H1 (cell line): ENCODE data around the gene DENND6B. TPM values are rescaled to one million over a fixed set of nuclear protein-coding genes. Genes with fewer than 3 reads are reported as not detected.
A peak's percentile ranks its signal among the peaks of the same experiment; 100 is the strongest.

ENCODE experiments used
- CTCF ChIA-PET: fragments of 300-600 bp; sonication (Branson Sonifier 250); formaldehyde crosslinking; loops from one replicate; lab custom pipeline; 2021; ENCODE audit not compliant: partially characterized antibody; lab: Charles Lee
- POLR2A ChIA-PET: fragments of 300-600 bp; sonication (Branson Sonifier 250); formaldehyde crosslinking; loops from one replicate; lab custom pipeline; 2021; ENCODE audit warnings: inconsistent platforms; ENCODE audit not compliant: partially characterized antibody; lab: Charles Lee
- DNase-seq, 2 experiments: peaks; one replicate each; pipeline versions ENCODE4 v3.0.0 to v3.0.0-alpha.2; 2010 to 2022; ENCODE audit warnings: low spot score in 2 of 2, low read depth in 1 of 2, mixed read lengths in 1 of 2
- FAIRE-seq: peaks from 2 replicates; lab custom pipeline; 2011; peaks lifted over from hg19 to GRCh38; lab: Jason Lieb, UNC
- H2AFZ ChIP-seq: 2 replicates; pipeline ENCODE4 v1.8.1; 2012; ENCODE audit warnings: low read length, inconsistent platforms
- H2AK5ac ChIP-seq: 2 replicates; pipeline ENCODE4 v1.6.1; 2013; ENCODE audit warnings: low read depth, low read length
- H2BK120ac ChIP-seq: replicated peaks from 2 replicates; pipeline ENCODE3; 2013; ENCODE audit warnings: low read depth, low read length, inconsistent platforms
- H2BK12ac ChIP-seq: 2 replicates; pipeline ENCODE4 v1.6.1; 2013; ENCODE audit warnings: low read depth, low read length
- H2BK15ac ChIP-seq: 2 replicates; pipeline ENCODE4 v1.6.1; 2013; ENCODE audit warnings: low read length
- H2BK20ac ChIP-seq: 2 replicates; pipeline ENCODE4 v1.6.1; 2013; ENCODE audit warnings: low read length
- H2BK5ac ChIP-seq: 2 replicates; pipeline ENCODE4 v1.6.1; 2013; ENCODE audit warnings: low read depth, low read length
- H3K14ac ChIP-seq: 2 replicates; pipeline ENCODE4 v1.6.1; 2013; ENCODE audit warnings: inconsistent platforms; ENCODE audit not compliant: insufficient read length
- H3K18ac ChIP-seq: 2 replicates; pipeline ENCODE4 v1.6.1; 2013; ENCODE audit warnings: low read length; ENCODE audit errors: extremely low read depth
- H3K23ac ChIP-seq: 2 replicates; pipeline ENCODE4 v1.6.1; 2013; ENCODE audit warnings: inconsistent platforms; ENCODE audit not compliant: insufficient read length
- H3K23me2 ChIP-seq: 2 replicates; pipeline ENCODE4 v1.6.1; 2013; ENCODE audit warnings: low read depth, low read length
- H3K27ac ChIP-seq: 2 replicates; pipeline ENCODE4 v1.6.1; 2011; ENCODE audit warnings: low read depth, low read length, inconsistent platforms
- H3K27me3 ChIP-seq, 4 experiments: replicated peaks in 1 of 4; 1 replicate in 1 of 4; 2 replicates in 3 of 4; pipeline versions ENCODE4 v1.6.1 to v1.8.1; 2011 to 2013; ENCODE audit warnings: low read length in 3 of 4, mild to moderate bottlenecking in 3 of 4, inconsistent platforms in 2 of 4, mixed read lengths in 2 of 4, moderate library complexity in 1 of 4; ENCODE audit not compliant: control insufficient read depth in 3 of 4, insufficient read depth in 3 of 4; ENCODE audit errors: extremely low read depth in 1 of 4
- H3K36me3 ChIP-seq, 4 experiments: 2 replicates each; pipeline versions ENCODE4 v1.6.1 to v1.8.1; 2011 to 2013; ENCODE audit warnings: mild to moderate bottlenecking in 4 of 4, low read length in 3 of 4, moderate library complexity in 2 of 4, control low read depth in 1 of 4, inconsistent platforms in 1 of 4; ENCODE audit not compliant: insufficient read depth in 4 of 4, control insufficient read depth in 2 of 4
- H3K4ac ChIP-seq: replicated peaks from 2 replicates; pipeline ENCODE3; 2013; ENCODE audit warnings: low read length, low read depth, mixed read lengths, inconsistent platforms; ENCODE audit not compliant: insufficient read length
- H3K4me1 ChIP-seq, 4 experiments: replicated peaks in 1 of 4; 1 replicate in 1 of 4; 2 replicates in 3 of 4; pipeline versions ENCODE4 v1.6.1 to v1.8.1; 2011 to 2013; ENCODE audit warnings: low read length in 3 of 4, inconsistent platforms in 2 of 4, mixed read lengths in 1 of 4; ENCODE audit not compliant: insufficient read depth in 4 of 4, control insufficient read depth in 3 of 4
- H3K4me2 ChIP-seq, 2 experiments: 2 replicates each; pipeline versions ENCODE4 v1.6.1 to v1.8.1; 2011 to 2013; ENCODE audit warnings: low read depth in 2 of 2, low read length in 2 of 2, control low read depth in 1 of 2, inconsistent platforms in 1 of 2, mild to moderate bottlenecking in 1 of 2; ENCODE audit not compliant: insufficient read depth in 1 of 2
- H3K4me3 ChIP-seq, 4 experiments: fragments of 200-600, 300-600 bp in 1 of 4; sonication (generic), shearing (Covaris generic), sonication (Bioruptor Twin) in 1 of 4; 2 replicates each; pipeline versions ENCODE4 v1.5.1 to v1.8.1; 2011 to 2016; ENCODE audit warnings: low read length in 4 of 4, low read depth in 3 of 4, control low read depth in 2 of 4, inconsistent platforms in 2 of 4, mild to moderate bottlenecking in 2 of 4, mixed read lengths in 1 of 4, moderate library complexity in 1 of 4; ENCODE audit not compliant: insufficient read depth in 2 of 4; ENCODE audit errors: extremely low read depth in 1 of 4
- H3K56ac ChIP-seq: replicated peaks from 2 replicates; pipeline ENCODE3; 2013; ENCODE audit warnings: low read depth, mild to moderate bottlenecking, mixed read lengths, low read length, inconsistent platforms; ENCODE audit not compliant: insufficient read length
- H3K79me1 ChIP-seq: 2 replicates; pipeline ENCODE4 v1.6.1; 2013; ENCODE audit warnings: low read depth, low read length, control low read depth
- H3K79me2 ChIP-seq, 2 experiments: 2 replicates each; pipeline versions ENCODE4 v1.6.1 to v1.8.1; 2012 to 2013; ENCODE audit warnings: low read length in 2 of 2, mild to moderate bottlenecking in 2 of 2, inconsistent platforms in 1 of 2; ENCODE audit not compliant: insufficient read depth in 2 of 2, control insufficient read depth in 1 of 2
- H3K9ac ChIP-seq, 4 experiments: replicated peaks in 1 of 4; 1 replicate in 1 of 4; 2 replicates in 3 of 4; pipeline versions ENCODE4 v1.6.1 to v1.8.1; 2011 to 2013; ENCODE audit warnings: low read depth in 3 of 4, low read length in 3 of 4, control low read depth in 2 of 4, mild to moderate bottlenecking in 2 of 4, moderate library complexity in 2 of 4, inconsistent platforms in 1 of 4; ENCODE audit errors: extremely low read depth in 1 of 4
- H3K9me3 ChIP-seq, 2 experiments: 2 replicates each; pipeline versions ENCODE4 v1.6.1 to v1.8.1; 2012 to 2013; ENCODE audit warnings: mild to moderate bottlenecking in 2 of 2, moderate library complexity in 2 of 2, control low read depth in 1 of 2, inconsistent platforms in 1 of 2, low read depth in 1 of 2, low read length in 1 of 2, mixed read lengths in 1 of 2; ENCODE audit not compliant: insufficient read depth in 2 of 2
- H4K20me1 ChIP-seq, 2 experiments: replicated peaks in 1 of 2; 2 replicates each; pipeline versions ENCODE3 to v1.8.1; 2011 to 2013; ENCODE audit warnings: inconsistent platforms in 2 of 2, low read length in 2 of 2, mild to moderate bottlenecking in 1 of 2; ENCODE audit not compliant: insufficient read depth in 2 of 2, control insufficient read depth in 1 of 2
- H4K5ac ChIP-seq: 2 replicates; pipeline ENCODE4 v1.6.1; 2013; ENCODE audit warnings: low read length, low read depth, mixed read lengths, inconsistent platforms; ENCODE audit not compliant: insufficient read length
- H4K8ac ChIP-seq: 2 replicates; pipeline ENCODE4 v1.8.0; 2013; ENCODE audit warnings: mild to moderate bottlenecking, moderate library complexity, low read length, inconsistent platforms; ENCODE audit not compliant: insufficient read depth; ENCODE audit errors: extremely low read depth
- H4K91ac ChIP-seq: replicated peaks from 2 replicates; pipeline ENCODE3; 2013; ENCODE audit warnings: low read length, mixed read lengths, inconsistent platforms; ENCODE audit not compliant: insufficient read length
- KDM4A ChIP-seq: IDR thresholded peaks from one replicate; pipeline ENCODE4 v1.7.1; 2012; ENCODE audit warnings: low read depth, mild to moderate bottlenecking, moderate library complexity, low read length, inconsistent platforms; ENCODE audit not compliant: severe bottlenecking
- SIRT6 ChIP-seq: IDR thresholded peaks from one replicate; pipeline ENCODE4 v1.7.1; 2012; ENCODE audit warnings: low read length, inconsistent platforms
- SUZ12 ChIP-seq: fragments of 200-600 bp; sonication (generic); IDR thresholded peaks from 2 replicates; pipeline ENCODE4 v1.6.1; 2012; ENCODE audit warnings: mild to moderate bottlenecking, inconsistent platforms, low read length, moderate library complexity, mixed read lengths
- WGBS, 2 experiments: shearing (Covaris generic) in 1 of 2; methylation state at CpG; one replicate each; pipeline versions ENCODE4 v1.1.6 to v1.1.7; 2013 to 2015; ENCODE audit warnings: low lambda C conversion rate in 2 of 2, mixed read lengths in 2 of 2, inconsistent platforms in 1 of 2, low coverage in 1 of 2, missing lambda C conversion rate in 1 of 2; ENCODE audit not compliant: insufficient replicate concordance in 2 of 2, insufficient coverage in 1 of 2, insufficient read length in 1 of 2; ENCODE audit errors: extremely low coverage in 1 of 2, missing lambda C conversion rate in 1 of 2; 5-methylcytosine and 5-hydroxymethylcytosine counted together
- polyA plus RNA-seq, 7 experiments: library from polyadenylated mRNA; depleted of rRNA in 3 of 7; stranded (reverse) in 5 of 7; unstranded in 2 of 7; fragments of >200 nt in 5 of 7; fragments of 200-250 nt in 2 of 7; gene quantifications; 1 replicate in 5 of 7; 2 replicates in 1 of 7; 4 replicates in 1 of 7; pipeline versions ENCODE4 v1.2.1 to v1.2.3, GENCODE V29; 2011 to 2013; ENCODE audit warnings: missing spikeins in 2 of 7, mixed read lengths in 2 of 7
- total RNA-seq: library from RNA; stranded (reverse); fragmentation: NEBNext Ultra II Directional; extraction: Animal tissue kit (Norgen Biotek cat#: 25700); gene quantifications from 2 replicates; pipeline ENCODE4 v1.2.1, GENCODE V29; 2021

The DENND6B gene
- total and polyA plus RNA-seq, 2 of the 8 experiments (the other 6 are each of a cell fraction or from before 2014, with no cell fraction given), result 1.1 to 1.9 TPM

GRCh38 chr22:50326225-50326955 lies 422 bp downstream of the DENND6B start:
- Histone ChIP-seq H3K79me2 (no peaks in the 10 kb centered on the region), H3K4me1 (peaks cover 0 to 8% (median 2%) of the 10 kb centered on the region in 4 experiments; a peak in 4 of 7 replicates), H3K4me2 (peak overlapping the region; percentile 78 to 81), H2BK120ac (no peak overlapping the region), H2BK5ac (no peak overlapping the region), H3K23me2 (peaks cover 10% of the 10 kb centered on the region; the same call in 1 of the 2 replicates), H3K9me3 (no peaks in the 10 kb centered on the region), H2AK5ac (no peak overlapping the region), H4K91ac (no peak overlapping the region), H3K79me1 (no peaks in the 10 kb centered on the region), H2BK20ac (no peak overlapping the region), H3K56ac (peak overlapping the region; percentile 42), H3K36me3 (no peaks in the 10 kb centered on the region), H3K18ac (no peak overlapping the region), H3K14ac (no peak overlapping the region), H3K4me3 (peak overlapping the region; percentile 63 to 70 (median 66)), H2BK15ac (no peak overlapping the region), H3K27ac (no peak overlapping the region), H4K5ac (no peak overlapping the region), H4K8ac (peak overlapping the region; percentile 14; the same call in 1 of the 2 replicates), H3K23ac (no peak overlapping the region), H3K9ac (peak overlapping the region in 2 of 4 experiments; percentile 12 to 69; a peak in 1 of 7 replicates), H3K27me3 (peaks cover 1 to 13% (median 12%) of the 10 kb centered on the region in 4 experiments; a peak in 6 of 7 replicates), H4K20me1 (no peaks in the 10 kb centered on the region), H2BK12ac (no peak overlapping the region), H3K4ac (no peak overlapping the region), H2AFZ (no peak overlapping the region; the same call in 1 of the 2 replicates)
- FAIRE-seq (no peak), DNase-seq (no peak)
- POLR2A ChIA-PET, result interaction anchor here (0.9 to 1.3 kb wide), 2 partner anchors 17 to 20 kb away, joined by 5 read pairs; no protein-coding TSS in a partner anchor
- 27% methylated on average over 28 of the region's 56 CpGs; no CpG with 5 or more reads in 1 of the 2 experiments for WGBS, 2 experiments
- TF ChIP-seq SUZ12 (0 out of 2 replicates have a peak, but pooled peaks have one; percentile 42), SIRT6 (no peak), KDM4A (peak; percentile 98)
- CTCF ChIA-PET, result interaction anchor here (0.6 to 4.0 kb wide), 14 partner anchors 9 to 294 kb away, joined by 3 to 24 read pairs (median 3); partner anchors contain the start of gene SCO2
